AG04450 (cell line): Measurements from ENCODE around the gene AADACL3. TPM values are rescaled to one million over a fixed set of nuclear protein-coding genes. Genes with fewer than 3 reads are reported as not detected.

Experiments used
- polyA plus RNA-seq: library from polyadenylated mRNA; depleted of rRNA; stranded (reverse); fragments of >200 nt; gene quantifications from 2 replicates; pipeline ENCODE4 v1.2.3, GENCODE V29; 2011; rRNA removed
- small RNA-seq: library from RNA; depleted of rRNA; stranded (forward); fragments of <200 nt; gene quantifications from one replicate; pipeline ENCODE3, GENCODE V24; 2012; ENCODE audit warnings: low read depth; ENCODE audit not compliant: insufficient read length

The AADACL3 gene
- polyA plus RNA-seq, 1 experiment = not detected

Small RNA genes within 50 kb of the gene (small RNA-seq; reads per million reads assigned to genes)
- not detected for gene AC244670.1

Other genes with a start within 250 kb of the AADACL3 start
- 42.3 and 50.5 TPM in 2 replicates for gene DHRS3, start 97.9 kb upstream of the AADACL3 start, polyA plus RNA-seq
- gene AADACL4, start 72.0 kb upstream of the AADACL3 start, polyA plus RNA-seq = not detected in 2 replicates
- not detected in 2 replicates for gene CFAP107, start 30.1 kb downstream of the AADACL3 start, polyA plus RNA-seq
- gene PRAMEF12, start 57.6 kb downstream of the AADACL3 start, polyA plus RNA-seq = not detected in 2 replicates
- gene PRAMEF1, start 75.3 kb downstream of the AADACL3 start, polyA plus RNA-seq = not detected in 2 replicates
- gene PRAMEF11, start 115.3 kb downstream of the AADACL3 start, polyA plus RNA-seq = not detected in 2 replicates
- gene HNRNPCL1, start 132.6 kb downstream of the AADACL3 start, polyA plus RNA-seq = not detected in 2 replicates
- gene PRAMEF2, start 141.0 kb downstream of the AADACL3 start, polyA plus RNA-seq = not detected in 2 replicates
- gene PRAMEF4, start 170.1 kb downstream of the AADACL3 start, polyA plus RNA-seq = not detected in 2 replicates
- not detected in 2 replicates for gene PRAMEF10, start 182.2 kb downstream of the AADACL3 start, polyA plus RNA-seq
- gene PRAMEF7, start 200.5 kb downstream of the AADACL3 start, polyA plus RNA-seq = not detected in 2 replicates
- not detected in 2 replicates for gene PRAMEF6, start 231.5 kb downstream of the AADACL3 start, polyA plus RNA-seq